Fibroblast of the aortic adventitia (primary cell): ENCODE results near the gene TCP11. TPM values are rescaled to one million over a fixed set of nuclear protein-coding genes. Genes with fewer than 3 reads are reported as not detected.

Experiments used
- DNase-seq: peaks from one replicate; pipeline ENCODE4 v3.0.0-alpha.2; 2010; ENCODE audit warnings: low read depth
- H3K4me3 ChIP-seq: 2 replicates; pipeline ENCODE4 v1.5.1; 2011; ENCODE audit warnings: low read depth, mild to moderate bottlenecking, control low read depth, low read length, moderate library complexity
- CTCF ChIP-seq: IDR thresholded peaks from 2 replicates; pipeline ENCODE4 v1.5.1; 2011; ENCODE audit warnings: mild to moderate bottlenecking, low read length, control low read depth, inconsistent platforms; ENCODE audit not compliant: insufficient read depth
- small RNA-seq: library from RNA; depleted of rRNA; stranded (forward); fragments of <200 nt; gene quantifications from one replicate; pipeline ENCODE3, GENCODE V24; 2012
- total RNA-seq: library from RNA; depleted of rRNA; stranded (reverse); fragments of >200 nt; gene quantifications from 2 replicates; pipeline ENCODE4 v1.2.3, GENCODE V29; 2012; ENCODE audit warnings: low replicate concordance

TCP11 gene
- total RNA-seq, 1 donor, result 0.36 TPM

- TF ChIP-seq CTCF, result no peak
- H3K4me3 ChIP-seq, result no peak overlapping the region
- DNase-seq, result no peak
Measured at GRCh38 chr6:35068206-35068605, 72.9 kb downstream of the TCP11 start.

Small RNA genes lying within 50 kb of the gene (small RNA-seq; reads per million reads assigned to genes)
- 0.19 reads per million for gene AL138721.1

Other genes starting within 250 kb of the TCP11 start
- gene SCUBE3, start 72.6 kb upstream of the TCP11 start, total RNA-seq, result 1.8 and 10.0 TPM in 2 replicates
- gene ZNF76, start 118.4 kb upstream of the TCP11 start, total RNA-seq, result 5.9 and 18.4 TPM in 2 replicates
- 0.18 and 1.1 TPM in 2 replicates for gene DEF6, start 156.5 kb upstream of the TCP11 start, total RNA-seq
- gene PPARD, start 201.2 kb upstream of the TCP11 start, total RNA-seq, result 1.3 and 10.4 TPM in 2 replicates